GM21576 (cell line): ENCODE results near the gene CSAD.
"Not testable (repeated sequence)": the region's sequence is repeated elsewhere in the genome, so short reads cannot be mapped to it uniquely, and the experiment has no call there.

Experiments used
- ATAC-seq: cut with Tn5 transposase; IDR thresholded peaks from one replicate; pipeline ENCODE4 v1.9.1; 2021; ENCODE audit warnings: mild to moderate bottlenecking, moderate library complexity; ENCODE audit not compliant: unreplicated experiment

The CSAD gene

DNA sequence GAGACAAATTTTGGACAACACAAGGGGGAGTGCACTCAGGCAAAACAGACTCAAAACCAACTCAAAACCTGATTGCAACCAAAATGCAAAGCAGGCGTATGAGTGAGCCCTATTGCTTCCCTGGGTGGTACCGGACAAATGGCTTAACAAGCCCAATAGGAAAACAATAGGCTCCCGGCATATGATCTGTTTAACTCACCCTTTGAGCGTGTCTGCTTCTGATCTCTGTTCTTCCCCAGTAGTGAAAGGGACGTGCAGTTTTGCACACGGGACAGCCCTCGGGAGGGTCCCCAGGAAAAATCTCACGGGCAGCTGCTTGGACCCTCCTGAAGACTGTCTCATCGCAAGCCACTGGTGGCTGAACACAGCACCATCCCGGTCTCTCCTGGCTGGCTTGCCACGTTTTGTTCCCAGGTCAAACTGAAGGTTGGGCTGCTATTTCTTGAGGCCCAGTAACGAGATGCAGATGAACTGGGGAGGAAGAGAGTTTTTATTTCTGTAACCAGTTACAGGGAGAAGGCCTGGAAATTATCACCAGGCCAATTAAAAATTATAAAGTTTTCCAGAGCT is 67.5 kb downstream of the CSAD start:
- no peak for ATAC-seq

DNA sequence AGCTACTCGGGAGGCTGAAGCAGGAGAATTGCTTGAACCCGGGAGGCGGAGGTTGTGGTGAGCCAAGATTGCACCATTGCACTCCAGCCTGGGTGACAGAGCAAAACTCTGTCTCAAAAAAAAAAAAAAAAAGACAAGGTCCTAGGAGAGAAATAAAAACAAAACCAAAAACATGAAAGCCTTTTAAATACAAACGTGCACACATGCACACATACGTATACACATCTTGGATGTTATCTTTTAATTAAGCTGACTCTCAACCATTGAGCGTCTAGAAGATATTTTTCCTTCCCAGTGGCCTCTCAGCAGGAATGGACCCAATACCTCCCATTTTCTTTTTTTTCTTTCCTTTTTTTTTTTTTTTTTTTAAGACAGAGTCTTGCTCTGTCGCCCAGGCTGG is 68.3 kb downstream of the CSAD start:
- not testable (repeated sequence) for ATAC-seq
